Measurements from ENCODE around the gene HNF4A. TPM values are rescaled to one million over a fixed set of nuclear protein-coding genes. Genes with fewer than 3 reads are reported as not detected.

Gene HNF4A
- total and polyA plus RNA-seq, 2 of the 13 experiments (the other 11 are each of a cell fraction or from before 2014, with no cell fraction given), result 80.9 to 169 TPM

DNA sequence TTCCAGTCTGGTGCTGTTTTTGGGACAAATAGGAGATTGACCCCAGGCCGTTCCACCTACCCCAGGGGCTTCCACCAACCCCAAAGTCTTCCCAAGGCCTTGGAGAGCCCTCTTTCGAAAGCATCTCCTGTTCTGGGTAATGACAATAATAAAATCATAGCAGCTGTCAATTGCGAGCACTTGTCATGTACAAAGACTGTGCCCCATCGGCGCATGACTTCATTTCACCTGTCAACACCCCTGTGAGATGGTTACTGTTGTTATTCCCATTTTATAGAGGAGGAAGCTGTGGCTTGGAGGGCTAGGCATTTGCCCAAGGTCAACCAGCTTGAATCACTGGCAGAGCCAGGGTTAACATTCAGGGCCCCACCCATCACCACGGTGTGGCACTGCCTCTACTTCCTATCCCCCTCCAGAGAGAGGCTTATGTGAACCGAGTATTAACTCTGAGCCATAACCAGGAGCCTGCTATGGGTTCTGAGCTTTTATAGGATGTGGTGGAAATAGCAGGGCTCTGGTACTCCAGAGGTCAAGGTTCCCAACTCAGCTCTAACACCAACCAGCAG is 51.2 kb downstream of the HNF4A start (continued):
- TF ChIP-seq, protein P1, sequence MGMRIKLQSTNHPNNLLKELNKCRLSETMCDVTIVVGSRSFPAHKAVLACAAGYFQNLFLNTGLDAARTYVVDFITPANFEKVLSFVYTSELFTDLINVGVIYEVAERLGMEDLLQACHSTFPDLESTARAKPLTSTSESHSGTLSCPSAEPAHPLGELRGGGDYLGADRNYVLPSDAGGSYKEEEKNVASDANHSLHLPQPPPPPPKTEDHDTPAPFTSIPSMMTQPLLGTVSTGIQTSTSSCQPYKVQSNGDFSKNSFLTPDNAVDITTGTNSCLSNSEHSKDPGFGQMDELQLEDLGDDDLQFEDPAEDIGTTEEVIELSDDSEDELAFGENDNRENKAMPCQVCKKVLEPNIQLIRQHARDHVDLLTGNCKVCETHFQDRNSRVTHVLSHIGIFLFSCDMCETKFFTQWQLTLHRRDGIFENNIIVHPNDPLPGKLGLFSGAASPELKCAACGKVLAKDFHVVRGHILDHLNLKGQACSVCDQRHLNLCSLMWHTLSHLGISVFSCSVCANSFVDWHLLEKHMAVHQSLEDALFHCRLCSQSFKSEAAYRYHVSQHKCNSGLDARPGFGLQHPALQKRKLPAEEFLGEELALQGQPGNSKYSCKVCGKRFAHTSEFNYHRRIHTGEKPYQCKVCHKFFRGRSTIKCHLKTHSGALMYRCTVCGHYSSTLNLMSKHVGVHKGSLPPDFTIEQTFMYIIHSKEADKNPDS (CRISPR knock-in tag; IDR thresholded peaks at IDR 0.05), result no peak
- no peak for TF ChIP-seq NONO (IDR thresholded peaks at IDR 0.05)
- TF ChIP-seq NONO (CRISPR knock-in tag; conservative IDR thresholded peaks at IDR 0.05), result no peak
- no peak for TF ChIP-seq PITX1 (CRISPR knock-in tag; IDR thresholded peaks at IDR 0.05)
- TF ChIP-seq ZZZ3 (CRISPR knock-in tag; IDR thresholded peaks at IDR 0.05; ENCODE audit: borderline replicate concordance), result no peak
- TF ChIP-seq, protein P2, sequence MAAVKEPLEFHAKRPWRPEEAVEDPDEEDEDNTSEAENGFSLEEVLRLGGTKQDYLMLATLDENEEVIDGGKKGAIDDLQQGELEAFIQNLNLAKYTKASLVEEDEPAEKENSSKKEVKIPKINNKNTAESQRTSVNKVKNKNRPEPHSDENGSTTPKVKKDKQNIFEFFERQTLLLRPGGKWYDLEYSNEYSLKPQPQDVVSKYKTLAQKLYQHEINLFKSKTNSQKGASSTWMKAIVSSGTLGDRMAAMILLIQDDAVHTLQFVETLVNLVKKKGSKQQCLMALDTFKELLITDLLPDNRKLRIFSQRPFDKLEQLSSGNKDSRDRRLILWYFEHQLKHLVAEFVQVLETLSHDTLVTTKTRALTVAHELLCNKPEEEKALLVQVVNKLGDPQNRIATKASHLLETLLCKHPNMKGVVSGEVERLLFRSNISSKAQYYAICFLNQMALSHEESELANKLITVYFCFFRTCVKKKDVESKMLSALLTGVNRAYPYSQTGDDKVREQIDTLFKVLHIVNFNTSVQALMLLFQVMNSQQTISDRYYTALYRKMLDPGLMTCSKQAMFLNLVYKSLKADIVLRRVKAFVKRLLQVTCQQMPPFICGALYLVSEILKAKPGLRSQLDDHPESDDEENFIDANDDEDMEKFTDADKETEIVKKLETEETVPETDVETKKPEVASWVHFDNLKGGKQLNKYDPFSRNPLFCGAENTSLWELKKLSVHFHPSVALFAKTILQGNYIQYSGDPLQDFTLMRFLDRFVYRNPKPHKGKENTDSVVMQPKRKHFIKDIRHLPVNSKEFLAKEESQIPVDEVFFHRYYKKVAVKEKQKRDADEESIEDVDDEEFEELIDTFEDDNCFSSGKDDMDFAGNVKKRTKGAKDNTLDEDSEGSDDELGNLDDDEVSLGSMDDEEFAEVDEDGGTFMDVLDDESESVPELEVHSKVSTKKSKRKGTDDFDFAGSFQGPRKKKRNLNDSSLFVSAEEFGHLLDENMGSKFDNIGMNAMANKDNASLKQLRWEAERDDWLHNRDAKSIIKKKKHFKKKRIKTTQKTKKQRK (IDR thresholded peaks at IDR 0.05; ENCODE audit: low read length), result no peak
- TF ChIP-seq GFI1 (CRISPR knock-in tag; IDR thresholded peaks at IDR 0.05; ENCODE audit: borderline replicate concordance), result no peak
- no peak for TF ChIP-seq PRPF4 (IDR thresholded peaks at IDR 0.05; ENCODE audit: low read depth, low read length, poor library complexity, severe bottlenecking)
- TF ChIP-seq YEATS4 (CRISPR knock-in tag; IDR thresholded peaks at IDR 0.05; ENCODE audit: borderline replicate concordance), result no peak
- TF ChIP-seq, protein P3, sequence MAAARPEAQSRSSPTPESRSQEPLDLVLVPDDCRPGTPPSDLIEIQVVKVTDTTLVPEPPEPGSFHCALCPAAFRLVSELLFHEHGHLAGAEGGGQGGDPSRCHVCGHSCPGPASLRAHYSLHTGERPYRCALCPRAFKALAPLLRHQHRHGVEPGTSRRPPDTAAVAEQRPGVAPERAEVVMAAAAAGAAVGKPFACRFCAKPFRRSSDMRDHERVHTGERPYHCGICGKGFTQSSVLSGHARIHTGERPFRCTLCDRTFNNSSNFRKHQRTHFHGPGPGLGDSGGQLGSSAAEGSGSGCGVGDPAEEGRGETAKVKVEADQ (CRISPR knock-in tag; IDR thresholded peaks at IDR 0.05; ENCODE audit: borderline replicate concordance), result 0 out of 2 replicates have a peak, but pooled peaks have one; percentile 6
- TF ChIP-seq ATF7-NPFF (CRISPR knock-in tag; IDR thresholded peaks at IDR 0.05; ENCODE audit: low read depth), result 0 out of 2 replicates have a peak, but pooled peaks have one; percentile 7
- TF ChIP-seq CC2D1A (CRISPR knock-in tag; IDR thresholded peaks at IDR 0.05), result no peak
- TF ChIP-seq MTA3 (CRISPR knock-in tag; IDR thresholded peaks at IDR 0.05), result no peak
- no peak for TF ChIP-seq RBM22 (optimal IDR thresholded peaks at IDR 0.05; ENCODE audit: low read length)
- TF ChIP-seq ZMAT3 (CRISPR knock-in tag; conservative IDR thresholded peaks at IDR 0.05), result no peak
- TF ChIP-seq NCOR1 (IDR thresholded peaks at IDR 0.05; ENCODE audit: borderline replicate concordance, low read length), result no peak
- no peak for TF ChIP-seq ZFY (CRISPR knock-in tag; IDR thresholded peaks at IDR 0.05)
- TF ChIP-seq, protein P4, sequence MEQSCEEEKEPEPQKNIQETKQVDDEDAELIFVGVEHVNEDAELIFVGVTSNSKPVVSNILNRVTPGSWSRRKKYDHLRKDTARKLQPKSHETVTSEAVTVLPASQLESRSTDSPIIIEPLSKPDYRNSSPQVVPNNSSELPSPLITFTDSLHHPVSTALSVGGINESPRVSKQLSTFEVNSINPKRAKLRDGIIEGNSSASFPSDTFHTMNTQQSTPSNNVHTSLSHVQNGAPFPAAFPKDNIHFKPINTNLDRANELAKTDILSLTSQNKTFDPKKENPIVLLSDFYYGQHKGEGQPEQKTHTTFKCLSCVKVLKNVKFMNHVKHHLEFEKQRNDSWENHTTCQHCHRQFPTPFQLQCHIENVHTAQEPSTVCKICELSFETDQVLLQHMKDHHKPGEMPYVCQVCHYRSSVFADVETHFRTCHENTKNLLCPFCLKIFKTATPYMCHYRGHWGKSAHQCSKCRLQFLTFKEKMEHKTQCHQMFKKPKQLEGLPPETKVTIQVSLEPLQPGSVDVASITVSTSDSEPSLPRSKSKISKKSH (CRISPR knock-in tag; IDR thresholded peaks at IDR 0.05; ENCODE audit: borderline replicate concordance), result no peak
- TF ChIP-seq, protein P5, sequence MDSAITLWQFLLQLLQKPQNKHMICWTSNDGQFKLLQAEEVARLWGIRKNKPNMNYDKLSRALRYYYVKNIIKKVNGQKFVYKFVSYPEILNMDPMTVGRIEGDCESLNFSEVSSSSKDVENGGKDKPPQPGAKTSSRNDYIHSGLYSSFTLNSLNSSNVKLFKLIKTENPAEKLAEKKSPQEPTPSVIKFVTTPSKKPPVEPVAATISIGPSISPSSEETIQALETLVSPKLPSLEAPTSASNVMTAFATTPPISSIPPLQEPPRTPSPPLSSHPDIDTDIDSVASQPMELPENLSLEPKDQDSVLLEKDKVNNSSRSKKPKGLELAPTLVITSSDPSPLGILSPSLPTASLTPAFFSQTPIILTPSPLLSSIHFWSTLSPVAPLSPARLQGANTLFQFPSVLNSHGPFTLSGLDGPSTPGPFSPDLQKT (CRISPR knock-in tag; IDR thresholded peaks at IDR 0.05; ENCODE audit: borderline replicate concordance), result no peak
